ENCODE data around the gene DAPK1.

DAPK1 gene

DNA sequence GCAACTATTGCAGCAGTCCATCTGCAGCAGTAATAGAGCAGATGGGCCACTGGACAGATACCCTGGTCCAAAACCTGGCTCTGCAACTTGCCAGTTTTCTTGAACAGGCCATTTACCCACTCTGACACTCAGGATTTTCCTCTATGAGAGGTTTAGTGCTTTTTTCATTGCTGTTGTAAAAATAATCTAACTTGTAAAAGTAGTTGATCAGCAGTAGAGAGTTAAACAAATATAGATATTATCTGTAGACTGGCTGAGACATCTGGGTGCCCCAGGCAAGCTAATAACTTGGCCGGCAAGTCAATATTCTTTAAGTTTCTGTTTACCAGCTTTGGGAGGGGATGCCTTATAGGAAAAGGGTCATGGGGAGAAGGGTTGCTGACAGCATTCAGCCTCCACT is 4.1 kb downstream of the DAPK1 start:
- no peaks in the 10 kb centered on the region for H3K27me3 ChIP-seq (ENCODE audit: low read depth, low read length)
- H3K4me3 ChIP-seq (ENCODE audit: low read length), result no peak overlapping the region
- H3K4me2 ChIP-seq (ENCODE audit: low read length), result no peak overlapping the region
- H4K20me1 ChIP-seq (ENCODE audit: insufficient read depth, low read length), result no peaks in the 10 kb centered on the region
- no peaks in the 10 kb centered on the region for H3K9me3 ChIP-seq (ENCODE audit: insufficient read depth, low read length)
- TF ChIP-seq, protein P1, sequence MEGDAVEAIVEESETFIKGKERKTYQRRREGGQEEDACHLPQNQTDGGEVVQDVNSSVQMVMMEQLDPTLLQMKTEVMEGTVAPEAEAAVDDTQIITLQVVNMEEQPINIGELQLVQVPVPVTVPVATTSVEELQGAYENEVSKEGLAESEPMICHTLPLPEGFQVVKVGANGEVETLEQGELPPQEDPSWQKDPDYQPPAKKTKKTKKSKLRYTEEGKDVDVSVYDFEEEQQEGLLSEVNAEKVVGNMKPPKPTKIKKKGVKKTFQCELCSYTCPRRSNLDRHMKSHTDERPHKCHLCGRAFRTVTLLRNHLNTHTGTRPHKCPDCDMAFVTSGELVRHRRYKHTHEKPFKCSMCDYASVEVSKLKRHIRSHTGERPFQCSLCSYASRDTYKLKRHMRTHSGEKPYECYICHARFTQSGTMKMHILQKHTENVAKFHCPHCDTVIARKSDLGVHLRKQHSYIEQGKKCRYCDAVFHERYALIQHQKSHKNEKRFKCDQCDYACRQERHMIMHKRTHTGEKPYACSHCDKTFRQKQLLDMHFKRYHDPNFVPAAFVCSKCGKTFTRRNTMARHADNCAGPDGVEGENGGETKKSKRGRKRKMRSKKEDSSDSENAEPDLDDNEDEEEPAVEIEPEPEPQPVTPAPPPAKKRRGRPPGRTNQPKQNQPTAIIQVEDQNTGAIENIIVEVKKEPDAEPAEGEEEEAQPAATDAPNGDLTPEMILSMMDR (IDR thresholded peaks at IDR 0.05; ENCODE audit: low read depth, low read length), result no peak
- TF ChIP-seq EZH2phosphoT487 (IDR thresholded peaks at IDR 0.05; ENCODE audit: low read depth), result no peak
- no peak overlapping the region for H3K27ac ChIP-seq (ENCODE audit: low read length)
- H3K79me2 ChIP-seq (ENCODE audit: low read length), result no peaks in the 10 kb centered on the region
- H3K36me3 ChIP-seq (replicated peaks; ENCODE audit: low read depth, low read length), result no peaks in the 10 kb centered on the region
- no peak overlapping the region for H3K9ac ChIP-seq (ENCODE audit: low read length)
- no peaks in the 10 kb centered on the region for H3K4me1 ChIP-seq (ENCODE audit: low read length)
- H2AFZ ChIP-seq (ENCODE audit: low read depth, low read length), result no peak overlapping the region

DNA sequence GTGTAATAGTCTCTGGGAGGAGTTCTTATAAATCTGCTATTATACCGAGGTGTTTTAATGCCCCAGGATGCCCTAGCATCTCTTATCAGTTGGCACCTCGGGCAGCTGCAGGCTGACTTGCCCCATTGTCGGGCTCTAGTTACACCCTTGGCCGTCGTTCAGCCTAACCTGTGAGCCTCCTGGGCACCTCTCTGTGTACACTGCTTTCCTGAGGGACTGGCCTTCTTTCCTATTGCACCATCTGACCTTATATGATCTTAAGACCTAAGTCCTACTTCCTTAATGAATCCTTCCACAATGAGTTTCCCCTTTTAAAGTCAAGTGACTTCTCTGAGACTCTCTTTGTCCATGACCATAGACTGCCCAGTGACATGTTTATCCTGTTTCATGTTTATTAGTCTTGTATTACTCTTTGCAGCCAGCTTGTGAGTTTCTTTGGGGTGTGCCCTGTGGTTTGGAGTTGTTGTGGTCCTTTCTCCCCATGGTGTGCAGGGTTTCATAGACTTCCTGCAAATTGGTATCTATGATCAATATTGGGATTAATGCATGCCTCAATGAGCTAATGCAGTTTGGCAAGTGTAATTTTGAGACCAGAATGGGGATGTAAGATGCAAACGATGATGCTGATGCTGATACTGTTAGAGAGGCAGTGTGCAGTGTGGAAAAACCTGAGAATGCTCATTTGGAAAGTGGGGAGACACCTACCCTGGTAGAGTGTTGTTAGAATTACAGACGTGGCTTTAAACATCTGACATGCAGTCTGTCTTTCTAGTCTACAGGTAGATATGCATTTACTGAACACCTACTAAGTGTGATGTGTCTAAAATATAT is 4.9 kb downstream of the DAPK1 start:
- H3K4me2 ChIP-seq (ENCODE audit: low read length), result no peak overlapping the region
- no peaks in the 10 kb centered on the region for H3K36me3 ChIP-seq (replicated peaks; ENCODE audit: low read depth, low read length)

DNA sequence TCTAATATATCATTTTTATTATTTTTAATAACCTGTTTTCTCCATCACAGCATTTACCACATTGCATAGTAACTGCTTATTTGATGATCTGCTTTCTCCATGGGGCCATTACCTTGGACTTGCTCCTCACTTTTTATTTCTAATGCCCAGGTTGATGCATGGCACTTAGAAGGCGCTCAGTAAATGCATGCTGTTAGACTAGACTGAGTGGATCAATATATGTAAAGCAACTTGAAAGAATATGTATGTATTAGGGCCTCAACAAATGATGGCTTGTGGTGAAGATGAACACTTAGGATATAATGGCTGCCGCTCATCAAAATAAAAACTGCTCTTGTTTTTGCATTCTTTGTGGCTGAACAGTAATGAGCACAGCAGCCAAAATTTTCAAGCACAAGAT is 5.8 kb downstream of the DAPK1 start:
- no peaks in the 10 kb centered on the region for H3K79me2 ChIP-seq (ENCODE audit: low read length)
- no peaks in the 10 kb centered on the region for H3K4me1 ChIP-seq (ENCODE audit: low read length)
- H3K36me3 ChIP-seq (replicated peaks; ENCODE audit: low read depth, low read length), result no peaks in the 10 kb centered on the region
- H3K27ac ChIP-seq (ENCODE audit: low read length), result no peak overlapping the region
- no peaks in the 10 kb centered on the region for H3K27me3 ChIP-seq (ENCODE audit: low read depth, low read length)
- no peaks in the 10 kb centered on the region for H3K9me3 ChIP-seq (ENCODE audit: insufficient read depth, low read length)
- no peak for TF ChIP-seq EZH2phosphoT487 (IDR thresholded peaks at IDR 0.05; ENCODE audit: low read depth)
- TF ChIP-seq, protein P1 (IDR thresholded peaks at IDR 0.05; ENCODE audit: low read depth, low read length), result no peak
- H2AFZ ChIP-seq (ENCODE audit: low read depth, low read length), result no peak overlapping the region
- no peak overlapping the region for H3K4me2 ChIP-seq (ENCODE audit: low read length)
- no peak overlapping the region for H3K9ac ChIP-seq (ENCODE audit: low read length)
- H3K4me3 ChIP-seq (ENCODE audit: low read length), result no peak overlapping the region
- H4K20me1 ChIP-seq (ENCODE audit: insufficient read depth, low read length), result no peaks in the 10 kb centered on the region

More for the DNA sequence above, 4.9 kb downstream of the DAPK1 start:
- Histone ChIP-seq H3K4me1 (ENCODE audit: low read length) (no peaks in the 10 kb centered on the region), H3K4me3 (ENCODE audit: low read length) (no peak overlapping the region), H4K20me1 (ENCODE audit: insufficient read depth, low read length) (no peaks in the 10 kb centered on the region), H3K27me3 (ENCODE audit: low read depth, low read length) (no peaks in the 10 kb centered on the region), H3K9me3 (ENCODE audit: insufficient read depth, low read length) (no peaks in the 10 kb centered on the region), H2AFZ (ENCODE audit: low read depth, low read length) (no peak overlapping the region), H3K9ac (ENCODE audit: low read length) (no peak overlapping the region), H3K79me2 (ENCODE audit: low read length) (no peaks in the 10 kb centered on the region), H3K27ac (ENCODE audit: low read length) (no peak overlapping the region)
- TF ChIP-seq, protein P1 (IDR thresholded peaks at IDR 0.05; ENCODE audit: low read depth, low read length), result no peak
- no peak for TF ChIP-seq EZH2phosphoT487 (IDR thresholded peaks at IDR 0.05; ENCODE audit: low read depth)

DNA sequence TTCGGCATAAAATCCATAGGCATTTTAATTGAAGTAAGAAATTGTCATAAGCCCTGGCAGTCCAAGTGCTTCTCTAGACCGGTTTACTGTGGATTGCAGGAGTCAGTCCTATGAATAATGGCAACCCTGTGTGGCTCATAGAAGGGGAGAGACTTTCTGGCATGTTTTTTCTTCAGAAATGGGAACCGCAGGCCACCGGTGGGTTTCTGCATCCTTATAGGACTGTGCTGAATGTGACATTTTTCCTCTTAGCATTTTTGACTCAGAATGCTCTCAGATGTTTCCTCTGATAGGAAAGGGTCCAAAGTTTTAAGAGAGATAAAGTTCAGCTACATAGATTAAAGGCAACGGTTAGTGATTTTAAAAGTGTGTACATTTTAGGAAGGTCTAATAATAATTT is 6.3 kb downstream of the DAPK1 start:
- TF ChIP-seq, protein P1 (IDR thresholded peaks at IDR 0.05; ENCODE audit: low read depth, low read length), result no peak
- TF ChIP-seq EZH2phosphoT487 (IDR thresholded peaks at IDR 0.05; ENCODE audit: low read depth), result no peak

More for the DNA sequence above, 6.3 kb downstream of the DAPK1 start:
- H3K4me1 ChIP-seq (ENCODE audit: low read length), result no peaks in the 10 kb centered on the region
- no peaks in the 10 kb centered on the region for H3K9me3 ChIP-seq (ENCODE audit: insufficient read depth, low read length)
- H3K36me3 ChIP-seq (replicated peaks; ENCODE audit: low read depth, low read length), result no peaks in the 10 kb centered on the region
- H3K4me3 ChIP-seq (ENCODE audit: low read length), result no peak overlapping the region
- no peak overlapping the region for H3K9ac ChIP-seq (ENCODE audit: low read length)
- H4K20me1 ChIP-seq (ENCODE audit: insufficient read depth, low read length), result no peaks in the 10 kb centered on the region
- no peak overlapping the region for H3K4me2 ChIP-seq (ENCODE audit: low read length)
- no peak overlapping the region for H2AFZ ChIP-seq (ENCODE audit: low read depth, low read length)
- H3K79me2 ChIP-seq (ENCODE audit: low read length), result no peaks in the 10 kb centered on the region
- no peaks in the 10 kb centered on the region for H3K27me3 ChIP-seq (ENCODE audit: low read depth, low read length)
- no peak overlapping the region for H3K27ac ChIP-seq (ENCODE audit: low read length)
